Fibroblast of upper back skin (primary cell): ENCODE results near the gene C19orf53.

Experiments used
- DNase-seq: peaks from one replicate; pipeline ENCODE4 v3.0.0-alpha.2; 2013

C19orf53 gene

DNA sequence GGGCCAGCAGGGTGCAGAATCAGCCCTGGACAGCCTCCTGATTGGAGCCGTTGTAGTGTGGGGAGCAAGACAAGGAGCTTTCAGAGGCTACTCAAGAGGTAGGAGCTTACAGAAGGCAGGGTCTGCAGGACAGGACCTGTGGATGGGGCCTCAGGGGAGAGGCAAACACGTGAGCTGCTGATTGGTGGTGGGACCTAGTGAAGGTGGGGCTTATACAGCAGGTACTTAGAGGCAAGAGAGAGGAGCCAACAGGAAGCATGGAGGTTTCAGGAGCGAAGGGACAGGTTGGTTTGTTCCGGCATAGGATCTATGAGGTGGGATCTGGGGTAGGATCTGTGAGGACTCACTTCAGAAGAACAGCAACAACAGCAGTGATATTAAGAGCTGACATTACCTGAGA is 53.4 kb downstream of the C19orf53 start:
- no peak for DNase-seq
